ENCODE data around the gene FALEC. TPM values are rescaled to one million over a fixed set of nuclear protein-coding genes. Genes with fewer than 3 reads are reported as not detected.

Gene FALEC
- total RNA-seq, 4 donors from 2014 or later: not detected

DNA sequence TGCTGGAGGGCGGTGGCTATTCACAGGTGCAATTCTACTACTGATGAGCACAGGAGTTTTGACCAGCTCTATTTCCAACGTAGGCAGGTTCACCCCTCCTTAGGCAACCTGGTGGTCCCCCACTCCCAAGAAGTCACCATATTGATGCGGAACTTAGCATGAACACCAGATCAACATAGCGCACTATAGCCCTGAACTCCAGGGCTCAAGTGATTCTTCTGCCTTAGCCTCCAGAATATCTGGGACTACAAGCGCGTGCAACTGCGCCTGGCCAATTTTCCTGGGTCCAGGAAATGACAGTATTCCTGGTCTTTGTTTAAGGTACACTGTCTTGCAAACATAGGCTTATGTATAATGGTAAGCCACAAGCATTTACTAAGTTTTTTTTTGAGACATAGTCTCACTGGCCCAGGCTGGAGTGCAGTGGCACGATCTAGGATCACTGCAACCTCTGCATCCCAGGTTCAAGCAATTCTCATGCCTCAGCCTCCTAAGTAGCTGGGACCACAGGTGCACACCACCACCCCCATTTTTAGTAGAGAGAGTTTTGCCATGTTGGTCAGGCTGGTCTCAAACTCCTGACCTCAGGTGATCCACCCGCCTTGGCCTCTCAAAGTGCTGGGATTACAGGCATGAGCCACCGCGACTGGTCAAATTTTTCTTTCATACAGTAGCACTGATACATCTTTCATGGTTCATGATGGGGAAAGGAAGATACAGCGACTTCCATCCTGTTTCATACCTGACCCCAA lies 51.2 kb downstream of the FALEC start:
- WGBS: 81% methylated on average over 12 of the region's 12 CpGs
- Histone ChIP-seq H3K4me1 (peaks cover 96% of the 10 kb centered on the region), H3K9me3 (no peaks in the 10 kb centered on the region), H3K4me3 (peak overlapping the region; percentile 41), H3K27me3 (no peaks in the 10 kb centered on the region), H3K36me3 (peaks cover under 1% of the 10 kb centered on the region), H3K27ac (peak overlapping the region; percentile 100)
- TF ChIP-seq POLR2AphosphoS5 (IDR thresholded peaks at IDR 0.05): no peak
- no peak for TF ChIP-seq EP300 (IDR thresholded peaks at IDR 0.05)
- TF ChIP-seq POLR2A (IDR thresholded peaks at IDR 0.05): no peak
- TF ChIP-seq CTCF (IDR thresholded peaks at IDR 0.05): no peak
- peak in 1 of 2 donors; percentile 49 for DNase-seq (ENCODE audit: low spot score in 2 of 2)

DNA sequence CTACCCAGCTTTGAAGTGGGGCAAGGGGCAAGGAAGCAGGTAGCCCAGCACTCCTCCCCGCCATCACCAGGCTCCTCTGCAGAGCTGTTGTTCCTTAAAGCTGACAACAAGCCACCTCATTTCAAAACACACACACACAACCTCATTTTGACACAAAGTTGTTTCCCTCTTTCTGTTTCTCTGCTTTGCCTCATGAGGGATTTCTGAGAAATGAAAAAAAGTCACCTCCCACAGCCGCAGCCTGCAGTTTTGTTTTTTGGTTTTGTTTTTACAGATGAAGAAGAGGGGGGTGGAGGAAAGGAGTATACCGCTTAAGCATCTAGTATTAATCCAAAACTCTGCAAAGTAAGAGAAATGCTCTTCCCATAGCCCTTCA lies 51.8 kb downstream of the FALEC start:
- H3K9me3 ChIP-seq: no peaks in the 10 kb centered on the region
- H3K4me3 ChIP-seq: peak overlapping the region; percentile 41
- H3K36me3 ChIP-seq: peaks cover 5% of the 10 kb centered on the region
- TF ChIP-seq CTCF (IDR thresholded peaks at IDR 0.05) (no peak), POLR2A (IDR thresholded peaks at IDR 0.05) (no peak), EP300 (IDR thresholded peaks at IDR 0.05) (no peak)
- H3K27me3 ChIP-seq: no peaks in the 10 kb centered on the region
- H3K27ac ChIP-seq: peak overlapping the region; percentile 100
- 9% methylated on average over 3 of the region's 3 CpGs for WGBS
- H3K4me1 ChIP-seq: peaks cover 99% of the 10 kb centered on the region
- DNase-seq (ENCODE audit: low spot score in 2 of 2): peak in 1 of 2 donors; percentile 44

GRCh38 chr1:150567717-150568593 lies 52.4 kb downstream of the FALEC start:
- 0% methylated on average over 10 of the region's 10 CpGs for WGBS
- no peaks in the 10 kb centered on the region for H3K9me3 ChIP-seq
- H3K27ac ChIP-seq: peak overlapping the region; percentile 100
- DNase-seq (ENCODE audit: low spot score in 2 of 2): peak; percentile 93 to 94
- TF ChIP-seq EP300 (IDR thresholded peaks at IDR 0.05): peak; percentile 92
- no peak for TF ChIP-seq POLR2A (IDR thresholded peaks at IDR 0.05)
- peak; percentile 56 to 96 (median 90) for TF ChIP-seq POLR2AphosphoS5 (IDR thresholded peaks at IDR 0.05)
- TF ChIP-seq CTCF (IDR thresholded peaks at IDR 0.05): no peak
- H3K4me1 ChIP-seq: peaks cover 99% of the 10 kb centered on the region
- peaks cover 11% of the 10 kb centered on the region for H3K36me3 ChIP-seq
- H3K4me3 ChIP-seq: peak overlapping the region; percentile 41
- no peaks in the 10 kb centered on the region for H3K27me3 ChIP-seq

GRCh38 chr1:150568594-150568966 lies 53.0 kb downstream of the FALEC start:
- Histone ChIP-seq H3K36me3 (peaks cover 18% of the 10 kb centered on the region), H3K9me3 (no peaks in the 10 kb centered on the region), H3K4me3 (peak overlapping the region; percentile 41), H3K4me1 (peaks cover 99% of the 10 kb centered on the region), H3K27me3 (no peaks in the 10 kb centered on the region), H3K27ac (peak overlapping the region; percentile 100)
- no peak for DNase-seq (ENCODE audit: low spot score in 2 of 2)
- no peak for TF ChIP-seq CTCF (IDR thresholded peaks at IDR 0.05)
- no peak for TF ChIP-seq POLR2A (IDR thresholded peaks at IDR 0.05)
- TF ChIP-seq POLR2AphosphoS5 (IDR thresholded peaks at IDR 0.05): no peak
- TF ChIP-seq EP300 (IDR thresholded peaks at IDR 0.05): no peak
